HL-60 (cell line): Measurements from ENCODE around the gene GFRA4.

Source experiments
- CTCF ChIP-seq: IDR thresholded peaks from one replicate; pipeline ENCODE4 v1.5.1; 2011; ENCODE audit warnings: low read length, control low read depth, inconsistent platforms; ENCODE audit not compliant: insufficient read depth
- POLR2AphosphoS5 ChIP-seq: IDR thresholded peaks from 2 replicates; pipeline ENCODE4 v1.6.1; 2012; ENCODE audit warnings: low read depth
- REST ChIP-seq: IDR thresholded peaks from 2 replicates; pipeline ENCODE4 v1.6.1; 2012; ENCODE audit warnings: low read depth; ENCODE audit not compliant: insufficient replicate concordance
- SPI1 ChIP-seq: IDR thresholded peaks from 2 replicates; pipeline ENCODE4 v1.6.1; 2012; ENCODE audit warnings: low read depth, mild to moderate bottlenecking, borderline replicate concordance

- no peak for TF ChIP-seq CTCF
- no peak for TF ChIP-seq REST
- TF ChIP-seq SPI1, result no peak
- TF ChIP-seq POLR2AphosphoS5, result no peak
Observed at GRCh38 chr20:3628502-3629314, 34.5 kb downstream of the GFRA4 start.
